Measurements from ENCODE around the gene NAE1.
"Not testable (repeated sequence)": the region's sequence is repeated elsewhere in the genome, so short reads cannot be mapped to it uniquely, and the experiment has no call there.

NAE1 gene

GRCh38 chr16:66871840-66872239, 41.1 kb upstream of the NAE1 start:
- TF ChIP-seq, protein P1, sequence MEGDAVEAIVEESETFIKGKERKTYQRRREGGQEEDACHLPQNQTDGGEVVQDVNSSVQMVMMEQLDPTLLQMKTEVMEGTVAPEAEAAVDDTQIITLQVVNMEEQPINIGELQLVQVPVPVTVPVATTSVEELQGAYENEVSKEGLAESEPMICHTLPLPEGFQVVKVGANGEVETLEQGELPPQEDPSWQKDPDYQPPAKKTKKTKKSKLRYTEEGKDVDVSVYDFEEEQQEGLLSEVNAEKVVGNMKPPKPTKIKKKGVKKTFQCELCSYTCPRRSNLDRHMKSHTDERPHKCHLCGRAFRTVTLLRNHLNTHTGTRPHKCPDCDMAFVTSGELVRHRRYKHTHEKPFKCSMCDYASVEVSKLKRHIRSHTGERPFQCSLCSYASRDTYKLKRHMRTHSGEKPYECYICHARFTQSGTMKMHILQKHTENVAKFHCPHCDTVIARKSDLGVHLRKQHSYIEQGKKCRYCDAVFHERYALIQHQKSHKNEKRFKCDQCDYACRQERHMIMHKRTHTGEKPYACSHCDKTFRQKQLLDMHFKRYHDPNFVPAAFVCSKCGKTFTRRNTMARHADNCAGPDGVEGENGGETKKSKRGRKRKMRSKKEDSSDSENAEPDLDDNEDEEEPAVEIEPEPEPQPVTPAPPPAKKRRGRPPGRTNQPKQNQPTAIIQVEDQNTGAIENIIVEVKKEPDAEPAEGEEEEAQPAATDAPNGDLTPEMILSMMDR (IDR thresholded peaks at IDR 0.05; ENCODE audit: low read depth, low read length), result no peak
- no peak overlapping the region for H3K4me3 ChIP-seq (ENCODE audit: low read depth, low read length)

DNA sequence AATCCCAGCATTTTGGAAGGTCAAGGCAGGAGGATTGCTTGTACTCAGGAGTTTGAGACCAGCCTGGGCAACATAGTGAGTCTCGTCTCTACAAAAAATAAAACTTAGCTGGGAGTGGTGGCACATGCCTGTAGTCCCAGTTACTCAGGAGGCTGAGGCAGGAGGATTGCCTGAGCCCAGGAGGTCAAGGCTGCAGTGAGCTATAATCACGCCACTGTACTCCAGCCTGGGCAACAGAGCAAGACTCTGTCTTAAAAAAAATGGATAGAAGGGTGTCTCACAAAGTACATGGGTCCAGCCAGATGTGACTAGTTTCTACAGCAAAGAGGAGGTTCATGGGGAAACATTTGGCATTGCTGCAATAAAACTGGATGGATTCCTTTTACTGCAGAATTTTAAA, 40.6 kb upstream of the NAE1 start:
- H3K4me3 ChIP-seq (ENCODE audit: low read depth, low read length), result not testable (repeated sequence)

- TF ChIP-seq, protein P1 (IDR thresholded peaks at IDR 0.05; ENCODE audit: low read depth, low read length), result no peak
- H3K4me3 ChIP-seq (ENCODE audit: low read depth, low read length), result no peak overlapping the region
Measured at GRCh38 chr16:66869424-66869823, 38.6 kb upstream of the NAE1 start.

DNA sequence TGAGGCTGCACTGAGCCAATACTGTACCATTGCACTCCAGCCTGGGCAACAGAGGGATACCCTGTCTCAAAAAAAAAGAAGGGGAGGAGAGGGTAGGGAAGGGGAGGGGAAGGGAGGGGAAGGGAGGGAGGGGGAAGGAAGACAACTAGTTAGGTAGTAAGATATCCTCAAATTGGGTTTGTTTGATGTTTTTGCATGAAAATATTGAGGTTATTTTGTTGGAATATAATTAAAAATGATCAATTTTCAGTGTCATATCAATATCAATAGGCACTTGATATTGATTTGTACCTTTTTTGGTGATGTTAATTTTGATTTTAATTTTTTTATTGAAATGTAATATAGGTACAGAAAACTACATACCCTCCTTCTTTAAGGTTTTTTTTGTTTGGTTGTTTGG, 32.9 kb upstream of the NAE1 start:
- TF ChIP-seq, protein P1 (IDR thresholded peaks at IDR 0.05; ENCODE audit: low read depth, low read length), result no peak
- H3K4me3 ChIP-seq (ENCODE audit: low read depth, low read length), result no peak overlapping the region

- TF ChIP-seq, protein P1 (IDR thresholded peaks at IDR 0.05; ENCODE audit: low read depth, low read length), result no peak
- H3K4me3 ChIP-seq (ENCODE audit: low read depth, low read length), result no peak overlapping the region
Measured at GRCh38 chr16:66862023-66862520, 31.3 kb upstream of the NAE1 start.

DNA sequence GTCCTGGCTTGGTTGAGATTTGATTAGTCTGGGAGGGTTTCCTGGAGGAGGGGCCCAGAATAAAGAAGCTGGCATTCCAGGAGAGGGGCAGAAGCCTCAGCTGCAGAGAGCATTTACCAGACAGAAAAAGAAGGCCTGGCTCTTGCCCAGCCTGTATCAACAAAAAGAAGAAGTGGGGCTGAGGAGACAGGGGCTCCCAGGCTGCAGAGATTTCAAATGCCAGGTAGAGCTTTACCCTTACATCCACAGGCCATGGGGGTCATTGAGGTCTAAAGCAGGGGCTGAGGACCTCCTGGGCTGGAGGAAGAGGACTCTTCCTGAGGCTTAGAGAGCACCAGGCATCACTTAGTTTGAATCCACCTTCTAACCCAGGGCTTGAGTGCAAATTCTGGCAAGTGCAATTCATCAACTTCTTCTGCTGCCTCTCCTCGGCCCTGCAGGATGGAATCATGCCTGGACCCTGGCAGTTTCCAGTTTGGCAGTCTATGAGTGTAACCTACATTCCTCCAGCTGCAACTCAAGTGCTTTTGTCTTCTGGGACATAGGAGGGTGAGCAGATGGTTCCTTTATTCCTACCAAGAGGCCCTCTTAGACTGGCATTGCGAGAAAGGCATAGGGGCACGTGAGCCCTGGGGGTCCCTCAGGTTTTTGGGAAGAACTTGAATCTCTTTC, 28.8 kb upstream of the NAE1 start:
- H3K4me3 ChIP-seq (ENCODE audit: low read depth, low read length), result no peak overlapping the region
- TF ChIP-seq, protein P1 (IDR thresholded peaks at IDR 0.05; ENCODE audit: low read depth, low read length), result no peak

DNA sequence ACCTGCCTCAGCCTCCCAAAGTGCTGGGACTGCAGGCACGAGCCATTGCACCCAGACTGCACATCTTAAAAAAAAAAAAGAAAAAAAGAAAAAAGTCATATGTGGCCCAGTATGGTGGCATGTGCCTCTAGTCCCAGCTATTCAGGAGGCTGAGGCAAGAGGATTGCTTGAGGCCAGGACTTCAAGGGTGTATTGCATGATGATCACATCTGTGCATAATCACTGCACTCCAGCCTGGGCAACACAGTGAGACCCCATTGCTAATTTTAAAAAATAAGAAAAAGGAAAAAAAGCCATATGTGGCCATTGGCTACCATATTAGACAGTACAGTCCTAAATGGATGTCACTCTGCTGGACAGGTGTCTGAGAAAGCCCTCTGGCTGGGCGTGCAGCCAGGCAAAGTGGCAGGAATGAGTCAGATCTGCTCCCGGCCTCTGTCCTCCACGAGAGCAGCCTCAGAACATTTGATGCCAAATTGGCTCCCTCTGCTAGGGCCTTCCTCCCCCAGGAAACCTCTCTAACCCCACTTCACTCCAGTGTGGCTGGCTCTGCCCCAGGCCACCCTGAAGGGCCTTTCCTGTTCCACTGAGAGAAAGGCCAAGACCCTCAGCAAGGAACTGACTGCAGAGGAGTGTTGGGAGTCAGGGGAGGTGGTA, 28.1 kb upstream of the NAE1 start:
- no peak overlapping the region for H3K4me3 ChIP-seq (ENCODE audit: low read depth, low read length)
- TF ChIP-seq, protein P1 (IDR thresholded peaks at IDR 0.05; ENCODE audit: low read depth, low read length), result no peak

All from WI38 (cell line).